ENCODE data around the gene GIN1. TPM values are rescaled to one million over a fixed set of nuclear protein-coding genes. Genes with fewer than 3 reads are reported as not detected.
A peak's percentile ranks its signal among the peaks of the same experiment; 100 is the strongest.

Gene GIN1
- total and polyA plus RNA-seq, 2 donors (not counting 1 experiment from before 2014, with no cell fraction given): 4.0 to 7.6 TPM

- Histone ChIP-seq H3K9ac (ENCODE audit: insufficient read depth, low read length) (no peak overlapping the region), H2AFZ (ENCODE audit: low read length) (no peak overlapping the region), H3K79me2 (ENCODE audit: control insufficient read depth, insufficient read depth, low read length) (no peaks in the 10 kb centered on the region), H3K36me3 (ENCODE audit: control insufficient read depth, insufficient read depth, low read length) (peaks cover 2% of the 10 kb centered on the region), H3K27me3 (ENCODE audit: control insufficient read depth, insufficient read depth, low read length) (no peaks in the 10 kb centered on the region), H3K4me3 (replicated peaks in 1 of 4; ENCODE audit: control extremely low read depth in 1 of 4, insufficient read depth in 1 of 4, low read depth in 3 of 4, low read length in 4 of 4) (no peak overlapping the region), H3K9me3 (ENCODE audit: control insufficient read depth, insufficient read depth, low read depth, low read length) (no peaks in the 10 kb centered on the region), H3K4me1 (ENCODE audit: control insufficient read depth, extremely low read depth, insufficient read depth, low read length) (no peaks in the 10 kb centered on the region), H3K27ac (ENCODE audit: insufficient read depth, low read length) (no peak overlapping the region), H3K4me2 (ENCODE audit: extremely low read depth, insufficient read depth, low read length) (no peak overlapping the region), H4K20me1 (ENCODE audit: control insufficient read depth, extremely low read depth, insufficient read depth, low read length) (no peaks in the 10 kb centered on the region)
- no peak for DNase-seq (ENCODE audit: low read depth in 2 of 2)
- no peak for TF ChIP-seq CTCF (conservative IDR thresholded peaks at IDR 0.05 in 1 of 2, IDR thresholded peaks at IDR 0.05 in 1 of 2; ENCODE audit: low read depth in 1 of 2, low read length in 2 of 2)
- no peak for TF ChIP-seq EZH2 (IDR thresholded peaks at IDR 0.05; ENCODE audit: low read length, missing control alignments)
These were observed 17.7 kb downstream of the GIN1 start for GRCh38 chr5:103102234-103102633.

GRCh38 chr5:103101079-103101750, 18.7 kb downstream of the GIN1 start:
- no peak overlapping the region for H3K4me3 ChIP-seq (replicated peaks in 1 of 4; ENCODE audit: control extremely low read depth in 1 of 4, insufficient read depth in 1 of 4, low read depth in 3 of 4, low read length in 4 of 4)
- DNase-seq (ENCODE audit: low read depth in 2 of 2): peak in 1 of 2 donors; percentile 36
- no peak overlapping the region for H2AFZ ChIP-seq (ENCODE audit: low read length)
- H4K20me1 ChIP-seq (ENCODE audit: control insufficient read depth, extremely low read depth, insufficient read depth, low read length): no peaks in the 10 kb centered on the region
- peaks cover 2% of the 10 kb centered on the region for H3K36me3 ChIP-seq (ENCODE audit: control insufficient read depth, insufficient read depth, low read length)
- H3K9ac ChIP-seq (ENCODE audit: insufficient read depth, low read length): no peak overlapping the region
- no peaks in the 10 kb centered on the region for H3K4me1 ChIP-seq (ENCODE audit: control insufficient read depth, extremely low read depth, insufficient read depth, low read length)
- TF ChIP-seq EZH2 (IDR thresholded peaks at IDR 0.05; ENCODE audit: low read length, missing control alignments) (no peak), CTCF (conservative IDR thresholded peaks at IDR 0.05 in 1 of 2, IDR thresholded peaks at IDR 0.05 in 1 of 2; ENCODE audit: low read depth in 1 of 2, low read length in 2 of 2) (no peak)
- H3K79me2 ChIP-seq (ENCODE audit: control insufficient read depth, insufficient read depth, low read length): no peaks in the 10 kb centered on the region
- no peak overlapping the region for H3K27ac ChIP-seq (ENCODE audit: insufficient read depth, low read length)
- no peak overlapping the region for H3K4me2 ChIP-seq (ENCODE audit: extremely low read depth, insufficient read depth, low read length)
- no peaks in the 10 kb centered on the region for H3K9me3 ChIP-seq (ENCODE audit: control insufficient read depth, insufficient read depth, low read depth, low read length)
- H3K27me3 ChIP-seq (ENCODE audit: control insufficient read depth, insufficient read depth, low read length): no peaks in the 10 kb centered on the region

- H3K9me3 ChIP-seq (ENCODE audit: control insufficient read depth, insufficient read depth, low read depth, low read length): no peaks in the 10 kb centered on the region
- TF ChIP-seq CTCF (conservative IDR thresholded peaks at IDR 0.05 in 1 of 2, IDR thresholded peaks at IDR 0.05 in 1 of 2; ENCODE audit: low read depth in 1 of 2, low read length in 2 of 2): no peak
- no peak for TF ChIP-seq EZH2 (IDR thresholded peaks at IDR 0.05; ENCODE audit: low read length, missing control alignments)
- no peak overlapping the region for H3K27ac ChIP-seq (ENCODE audit: insufficient read depth, low read length)
- no peak overlapping the region for H3K4me3 ChIP-seq (replicated peaks in 1 of 4; ENCODE audit: control extremely low read depth in 1 of 4, insufficient read depth in 1 of 4, low read depth in 3 of 4, low read length in 4 of 4)
- H2AFZ ChIP-seq (ENCODE audit: low read length): no peak overlapping the region
- H3K36me3 ChIP-seq (ENCODE audit: control insufficient read depth, insufficient read depth, low read length): peaks cover 2% of the 10 kb centered on the region
- no peaks in the 10 kb centered on the region for H3K27me3 ChIP-seq (ENCODE audit: control insufficient read depth, insufficient read depth, low read length)
- no peak overlapping the region for H3K4me2 ChIP-seq (ENCODE audit: extremely low read depth, insufficient read depth, low read length)
- no peaks in the 10 kb centered on the region for H3K4me1 ChIP-seq (ENCODE audit: control insufficient read depth, extremely low read depth, insufficient read depth, low read length)
- H4K20me1 ChIP-seq (ENCODE audit: control insufficient read depth, extremely low read depth, insufficient read depth, low read length): no peaks in the 10 kb centered on the region
- H3K79me2 ChIP-seq (ENCODE audit: control insufficient read depth, insufficient read depth, low read length): no peaks in the 10 kb centered on the region
- peak in 1 of 2 donors; percentile 6 for DNase-seq (ENCODE audit: low read depth in 2 of 2)
- H3K9ac ChIP-seq (ENCODE audit: insufficient read depth, low read length): no peak overlapping the region
These were observed 20.9 kb downstream of the GIN1 start for GRCh38 chr5:103098993-103099392.
